ENCODE measurements around the gene C22orf15.

DNA sequence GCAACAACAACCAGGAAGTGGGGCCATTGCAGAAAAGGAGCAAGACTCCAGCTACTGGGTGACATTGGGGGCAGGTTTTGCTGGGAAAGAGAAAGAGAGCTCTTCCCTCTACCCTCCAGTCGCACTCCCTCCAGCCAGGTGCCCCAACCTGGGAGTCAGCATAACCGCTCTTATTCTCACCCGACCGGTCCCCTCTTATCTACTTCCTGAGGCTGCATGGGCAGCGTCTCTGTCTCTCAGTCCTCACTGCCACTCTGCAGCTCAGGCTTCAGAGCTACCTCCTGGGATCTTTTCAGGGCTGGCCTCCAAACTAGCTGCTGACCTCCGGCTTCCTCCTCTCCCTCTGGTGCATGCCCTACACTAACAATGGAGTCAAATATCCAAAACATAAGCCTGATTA is 17.0 kb upstream of the C22orf15 start:
- TF ChIP-seq, protein P1, sequence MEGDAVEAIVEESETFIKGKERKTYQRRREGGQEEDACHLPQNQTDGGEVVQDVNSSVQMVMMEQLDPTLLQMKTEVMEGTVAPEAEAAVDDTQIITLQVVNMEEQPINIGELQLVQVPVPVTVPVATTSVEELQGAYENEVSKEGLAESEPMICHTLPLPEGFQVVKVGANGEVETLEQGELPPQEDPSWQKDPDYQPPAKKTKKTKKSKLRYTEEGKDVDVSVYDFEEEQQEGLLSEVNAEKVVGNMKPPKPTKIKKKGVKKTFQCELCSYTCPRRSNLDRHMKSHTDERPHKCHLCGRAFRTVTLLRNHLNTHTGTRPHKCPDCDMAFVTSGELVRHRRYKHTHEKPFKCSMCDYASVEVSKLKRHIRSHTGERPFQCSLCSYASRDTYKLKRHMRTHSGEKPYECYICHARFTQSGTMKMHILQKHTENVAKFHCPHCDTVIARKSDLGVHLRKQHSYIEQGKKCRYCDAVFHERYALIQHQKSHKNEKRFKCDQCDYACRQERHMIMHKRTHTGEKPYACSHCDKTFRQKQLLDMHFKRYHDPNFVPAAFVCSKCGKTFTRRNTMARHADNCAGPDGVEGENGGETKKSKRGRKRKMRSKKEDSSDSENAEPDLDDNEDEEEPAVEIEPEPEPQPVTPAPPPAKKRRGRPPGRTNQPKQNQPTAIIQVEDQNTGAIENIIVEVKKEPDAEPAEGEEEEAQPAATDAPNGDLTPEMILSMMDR (IDR thresholded peaks at IDR 0.05 in 8 of 11, conservative IDR thresholded peaks at IDR 0.05 in 3 of 11) = no peak
- TF ChIP-seq POLR2A (IDR thresholded peaks at IDR 0.05) = no peak
